Measurements from ENCODE around the gene SPO11. TPM values are rescaled to one million over a fixed set of nuclear protein-coding genes. Genes with fewer than 3 reads are reported as not detected.

SPO11 gene
- total and polyA plus RNA-seq, 7 donors, result not detected

- Histone ChIP-seq H3K36me3 (ENCODE audit: insufficient read depth in 1 of 2, low read depth in 1 of 2) (no peaks in the 10 kb centered on the region), H3K27me3 (ENCODE audit: insufficient read depth in 3 of 3, low read length in 2 of 3) (peaks cover 0 to 50% (median 11%) of the 10 kb centered on the region in 3 donors), H3K9me3 (no peaks in the 10 kb centered on the region), H3K4me3 (no peak overlapping the region), H3K27ac (no peak overlapping the region), H3K4me1 (no peaks in the 10 kb centered on the region)
- 84 to 92% (median 86%) methylated on average over 7 of the region's 7 CpGs for WGBS, 3 donors
- intact Hi-C loops (cut with DNase I), result no loop called here
- no peak for TF ChIP-seq CTCF (IDR thresholded peaks at IDR 0.05)
- no peak for DNase-seq
- no peak for ATAC-seq
Measured at GRCh38 chr20:57283860-57284259, 45.7 kb upstream of the SPO11 start.

- TF ChIP-seq CTCF (IDR thresholded peaks at IDR 0.05), result no peak
- no peaks in the 10 kb centered on the region for H3K36me3 ChIP-seq (ENCODE audit: insufficient read depth in 1 of 2, low read depth in 1 of 2)
- no peaks in the 10 kb centered on the region for H3K9me3 ChIP-seq
- no peak overlapping the region for H3K27ac ChIP-seq
- ATAC-seq (no peak), DNase-seq (no peak)
- peaks cover 0 to 69% (median 15%) of the 10 kb centered on the region in 3 donors for H3K27me3 ChIP-seq (ENCODE audit: insufficient read depth in 3 of 3, low read length in 2 of 3)
- intact Hi-C loops (cut with DNase I), result no loop called here
- H3K4me3 ChIP-seq, result no peak overlapping the region
- no peaks in the 10 kb centered on the region for H3K4me1 ChIP-seq
- 30 to 45% (median 42%) methylated on average over 14 of the region's 14 CpGs for WGBS, 3 donors
Measured at GRCh38 chr20:57287007-57287880, 42.4 kb upstream of the SPO11 start.

GRCh38 chr20:57287901-57288300 is 41.7 kb upstream of the SPO11 start:
- H3K36me3 ChIP-seq (ENCODE audit: insufficient read depth in 1 of 2, low read depth in 1 of 2), result no peaks in the 10 kb centered on the region
- ATAC-seq (no peak), DNase-seq (no peak)
- peaks cover 0 to 71% (median 15%) of the 10 kb centered on the region in 3 donors for H3K27me3 ChIP-seq (ENCODE audit: insufficient read depth in 3 of 3, low read length in 2 of 3)
- H3K9me3 ChIP-seq, result no peaks in the 10 kb centered on the region
- WGBS, 3 donors, result 64 to 68% (median 67%) methylated on average over 6 of the region's 6 CpGs
- no peak for TF ChIP-seq CTCF (IDR thresholded peaks at IDR 0.05)
- H3K4me1 ChIP-seq, result no peaks in the 10 kb centered on the region
- H3K4me3 ChIP-seq, result no peak overlapping the region
- no peak overlapping the region for H3K27ac ChIP-seq
- intact Hi-C loops (cut with DNase I), result no loop called here

- ATAC-seq (no peak), DNase-seq (no peak)
- Histone ChIP-seq H3K4me3 (no peak overlapping the region), H3K27me3 (ENCODE audit: insufficient read depth in 3 of 3, low read length in 2 of 3) (peaks cover 0 to 64% (median 15%) of the 10 kb centered on the region in 3 donors), H3K9me3 (no peaks in the 10 kb centered on the region), H3K4me1 (no peaks in the 10 kb centered on the region), H3K27ac (no peak overlapping the region), H3K36me3 (ENCODE audit: insufficient read depth in 1 of 2, low read depth in 1 of 2) (no peaks in the 10 kb centered on the region)
- intact Hi-C loops (cut with DNase I), result no loop called here
- 26 to 30% (median 29%) methylated on average over 16 of the region's 16 CpGs for WGBS, 3 donors
- no peak for TF ChIP-seq CTCF (IDR thresholded peaks at IDR 0.05)
Measured at GRCh38 chr20:57288651-57289277, 40.8 kb upstream of the SPO11 start.

Data from psoas muscle (tissue), 8 donors.